ENCODE measurements around the gene TRIM74.
"Not testable (repeated sequence)": the region's sequence is repeated elsewhere in the genome, so short reads cannot be mapped to it uniquely, and the experiment has no call there.

- TF ChIP-seq, protein P1, sequence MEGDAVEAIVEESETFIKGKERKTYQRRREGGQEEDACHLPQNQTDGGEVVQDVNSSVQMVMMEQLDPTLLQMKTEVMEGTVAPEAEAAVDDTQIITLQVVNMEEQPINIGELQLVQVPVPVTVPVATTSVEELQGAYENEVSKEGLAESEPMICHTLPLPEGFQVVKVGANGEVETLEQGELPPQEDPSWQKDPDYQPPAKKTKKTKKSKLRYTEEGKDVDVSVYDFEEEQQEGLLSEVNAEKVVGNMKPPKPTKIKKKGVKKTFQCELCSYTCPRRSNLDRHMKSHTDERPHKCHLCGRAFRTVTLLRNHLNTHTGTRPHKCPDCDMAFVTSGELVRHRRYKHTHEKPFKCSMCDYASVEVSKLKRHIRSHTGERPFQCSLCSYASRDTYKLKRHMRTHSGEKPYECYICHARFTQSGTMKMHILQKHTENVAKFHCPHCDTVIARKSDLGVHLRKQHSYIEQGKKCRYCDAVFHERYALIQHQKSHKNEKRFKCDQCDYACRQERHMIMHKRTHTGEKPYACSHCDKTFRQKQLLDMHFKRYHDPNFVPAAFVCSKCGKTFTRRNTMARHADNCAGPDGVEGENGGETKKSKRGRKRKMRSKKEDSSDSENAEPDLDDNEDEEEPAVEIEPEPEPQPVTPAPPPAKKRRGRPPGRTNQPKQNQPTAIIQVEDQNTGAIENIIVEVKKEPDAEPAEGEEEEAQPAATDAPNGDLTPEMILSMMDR (conservative IDR thresholded peaks at IDR 0.05 in 1 of 2, IDR thresholded peaks at IDR 0.05 in 1 of 2; ENCODE audit: extremely low read depth in 1 of 2, insufficient read depth in 1 of 2, low read depth in 1 of 2, low read length in 2 of 2), result peak; percentile 11 to 24
- TF ChIP-seq EZH2 (IDR thresholded peaks at IDR 0.05; ENCODE audit: borderline replicate concordance, low read length), result not testable (repeated sequence)
These were observed 23.0 kb downstream of the TRIM74 start for GRCh38 chr7:72946130-72946745.

Measured in mammary epithelial cell (primary cell).